Measurements from ENCODE around the gene MATR3. TPM values are rescaled to one million over a fixed set of nuclear protein-coding genes. Genes with fewer than 3 reads are reported as not detected.
"Not testable (repeated sequence)": the region's sequence is repeated elsewhere in the genome, so short reads cannot be mapped to it uniquely, and the experiment has no call there.

Gene MATR3
- total RNA-seq, 4 donors from 2014 or later, result 343 to 366 (median 354) TPM

DNA sequence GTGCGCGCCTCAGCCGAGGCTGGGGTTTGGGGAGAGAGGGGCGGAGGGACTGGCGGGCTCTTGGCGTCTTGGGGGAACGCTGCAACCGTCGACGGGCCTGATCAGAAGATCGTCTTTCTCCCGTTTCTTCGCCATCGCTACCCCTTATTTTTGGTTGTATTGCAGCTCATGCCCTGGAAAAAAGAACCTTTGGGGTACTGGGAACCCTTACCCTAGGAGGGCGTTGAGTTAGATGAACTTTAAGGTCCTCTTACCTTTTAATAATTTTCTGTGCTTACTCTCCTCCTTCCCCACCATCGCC is 48.8 kb downstream of the MATR3 start:
- intact Hi-C loops (cut with DNase I), result loop anchor here (5.0 kb wide), 1 partner anchor 50 kb away; the partner anchor contains the start of gene MATR3
- DNase-seq, result no peak
- 0% methylated on average over 16 of the region's 16 CpGs for WGBS, 2 donors
- no peak for TF ChIP-seq POLR2A (IDR thresholded peaks at IDR 0.05)
- TF ChIP-seq, protein P1, sequence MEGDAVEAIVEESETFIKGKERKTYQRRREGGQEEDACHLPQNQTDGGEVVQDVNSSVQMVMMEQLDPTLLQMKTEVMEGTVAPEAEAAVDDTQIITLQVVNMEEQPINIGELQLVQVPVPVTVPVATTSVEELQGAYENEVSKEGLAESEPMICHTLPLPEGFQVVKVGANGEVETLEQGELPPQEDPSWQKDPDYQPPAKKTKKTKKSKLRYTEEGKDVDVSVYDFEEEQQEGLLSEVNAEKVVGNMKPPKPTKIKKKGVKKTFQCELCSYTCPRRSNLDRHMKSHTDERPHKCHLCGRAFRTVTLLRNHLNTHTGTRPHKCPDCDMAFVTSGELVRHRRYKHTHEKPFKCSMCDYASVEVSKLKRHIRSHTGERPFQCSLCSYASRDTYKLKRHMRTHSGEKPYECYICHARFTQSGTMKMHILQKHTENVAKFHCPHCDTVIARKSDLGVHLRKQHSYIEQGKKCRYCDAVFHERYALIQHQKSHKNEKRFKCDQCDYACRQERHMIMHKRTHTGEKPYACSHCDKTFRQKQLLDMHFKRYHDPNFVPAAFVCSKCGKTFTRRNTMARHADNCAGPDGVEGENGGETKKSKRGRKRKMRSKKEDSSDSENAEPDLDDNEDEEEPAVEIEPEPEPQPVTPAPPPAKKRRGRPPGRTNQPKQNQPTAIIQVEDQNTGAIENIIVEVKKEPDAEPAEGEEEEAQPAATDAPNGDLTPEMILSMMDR (IDR thresholded peaks at IDR 0.05), result peak in 1 of 6 experiments; percentile 5
- H3K27ac ChIP-seq, result peak overlapping the region; percentile 82 to 96 (median 95)
- H3K4me3 ChIP-seq (replicated peaks in 1 of 3), result peak overlapping the region; percentile 21 to 98 (median 80)
- H3K27me3 ChIP-seq, result no peaks in the 10 kb centered on the region
- no peaks in the 10 kb centered on the region for H3K36me3 ChIP-seq
- no peaks in the 10 kb centered on the region for H3K9me3 ChIP-seq
- H3K4me1 ChIP-seq, result peaks cover 14 to 26% of the 10 kb centered on the region in 2 donors

DNA sequence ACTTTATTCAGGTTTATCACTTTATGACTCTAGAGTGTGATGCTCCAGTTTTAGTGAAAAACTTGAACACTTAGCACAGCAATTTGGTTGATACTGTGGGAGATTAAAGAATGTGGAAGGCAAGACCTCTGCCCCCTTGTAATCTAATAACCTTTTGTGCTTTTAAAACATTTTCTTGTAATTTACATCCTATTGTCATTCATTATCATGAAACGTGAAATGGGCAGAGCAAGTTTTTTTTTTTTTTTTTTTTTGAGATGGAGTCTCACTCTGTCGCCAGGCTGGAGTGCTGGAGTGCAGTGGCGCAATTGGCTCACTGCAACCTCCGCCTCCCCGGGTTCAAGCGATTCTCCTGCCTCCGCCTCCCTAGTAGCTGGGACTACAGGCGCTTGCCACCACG is 49.9 kb downstream of the MATR3 start:
- Histone ChIP-seq H3K27me3 (no peaks in the 10 kb centered on the region), H3K4me1 (peaks cover 14 to 26% of the 10 kb centered on the region in 2 donors), H3K36me3 (no peaks in the 10 kb centered on the region), H3K27ac (no peak overlapping the region), H3K9me3 (no peaks in the 10 kb centered on the region), H3K4me3 (replicated peaks in 1 of 3) (peak overlapping the region in 1 of 3 donors; percentile 80)
- intact Hi-C loops (cut with DNase I), result loop anchor here (5.0 kb wide), 1 partner anchor 51 kb away; the partner anchor contains the start of gene MATR3
- WGBS, 2 donors, result 89 to 93% methylated on average over 9 of the region's 9 CpGs
- TF ChIP-seq, protein P1 (IDR thresholded peaks at IDR 0.05), result no peak
- TF ChIP-seq POLR2A (IDR thresholded peaks at IDR 0.05), result no peak
- no peak for DNase-seq

GRCh38 chr5:139344177-139344576 is 50.6 kb downstream of the MATR3 start:
- Histone ChIP-seq H3K9me3 (no peaks in the 10 kb centered on the region), H3K27me3 (no peaks in the 10 kb centered on the region), H3K4me1 (peaks cover 14 to 26% of the 10 kb centered on the region in 2 donors), H3K36me3 (no peaks in the 10 kb centered on the region), H3K4me3 (replicated peaks in 1 of 3) (no peak overlapping the region), H3K27ac (no peak overlapping the region)
- WGBS, 2 donors, result 84 to 94% methylated on average over 2 of the region's 2 CpGs
- intact Hi-C loops (cut with DNase I), result loop anchor here (5.0 kb wide), 1 partner anchor 52 kb away; the partner anchor contains the start of gene MATR3
- no peak for DNase-seq
- TF ChIP-seq, protein P1 (IDR thresholded peaks at IDR 0.05), result no peak
- no peak for TF ChIP-seq POLR2A (IDR thresholded peaks at IDR 0.05)

- H3K4me3 ChIP-seq (replicated peaks in 1 of 3); H3K9me3 ChIP-seq; DNase-seq; H3K27ac ChIP-seq; H3K36me3 ChIP-seq; H3K27me3 ChIP-seq; intact Hi-C loops (cut with DNase I): not testable (repeated sequence)
- WGBS, 2 donors, result 94 to 97% methylated on average over 8 of the region's 8 CpGs
- H3K4me1 ChIP-seq, result peaks cover 21 to 31% of the 10 kb centered on the region in 2 donors
These were observed 51.9 kb downstream of the MATR3 start for GRCh38 chr5:139345442-139345841.

GRCh38 chr5:139347863-139348262 is 54.3 kb downstream of the MATR3 start:
- intact Hi-C loops (cut with DNase I); H3K36me3 ChIP-seq; H3K27ac ChIP-seq; H3K9me3 ChIP-seq; DNase-seq; H3K27me3 ChIP-seq; H3K4me3 ChIP-seq (replicated peaks in 1 of 3): not testable (repeated sequence)
- 94 to 97% methylated on average over 9 of the region's 9 CpGs for WGBS, 2 donors
- peaks cover 12 to 28% of the 10 kb centered on the region in 2 donors for H3K4me1 ChIP-seq

DNA sequence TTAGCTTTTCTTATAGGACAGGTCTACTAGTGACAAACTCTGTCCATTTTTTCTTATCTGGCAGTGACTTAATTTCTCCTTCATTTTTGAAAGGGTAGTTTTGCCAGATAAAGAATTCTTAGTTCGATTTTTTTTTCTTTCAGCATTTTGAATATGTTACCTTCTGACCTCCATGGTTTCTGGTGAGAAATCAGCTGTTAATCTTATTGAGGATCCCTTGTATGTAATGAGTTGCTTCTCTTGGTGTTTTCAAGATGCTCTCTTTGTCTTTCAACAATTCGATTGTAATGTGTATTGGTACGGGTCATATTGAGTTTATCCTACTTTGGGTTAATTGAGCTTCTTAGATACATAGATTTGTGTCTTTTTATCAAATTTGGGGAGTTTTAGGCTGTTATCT is 60.6 kb downstream of the MATR3 start:
- Histone ChIP-seq H3K36me3 (no peaks in the 10 kb centered on the region), H3K27me3 (no peaks in the 10 kb centered on the region), H3K4me3 (replicated peaks in 1 of 3) (no peak overlapping the region), H3K4me1 (peaks cover 7 to 12% of the 10 kb centered on the region in 2 donors), H3K27ac (no peak overlapping the region), H3K9me3 (no peaks in the 10 kb centered on the region)
- 77 to 96% methylated on average over 3 of the region's 3 CpGs for WGBS, 2 donors
- intact Hi-C loops (cut with DNase I), result no loop called here
- DNase-seq, result no peak
- TF ChIP-seq, protein P1 (IDR thresholded peaks at IDR 0.05), result no peak

DNA sequence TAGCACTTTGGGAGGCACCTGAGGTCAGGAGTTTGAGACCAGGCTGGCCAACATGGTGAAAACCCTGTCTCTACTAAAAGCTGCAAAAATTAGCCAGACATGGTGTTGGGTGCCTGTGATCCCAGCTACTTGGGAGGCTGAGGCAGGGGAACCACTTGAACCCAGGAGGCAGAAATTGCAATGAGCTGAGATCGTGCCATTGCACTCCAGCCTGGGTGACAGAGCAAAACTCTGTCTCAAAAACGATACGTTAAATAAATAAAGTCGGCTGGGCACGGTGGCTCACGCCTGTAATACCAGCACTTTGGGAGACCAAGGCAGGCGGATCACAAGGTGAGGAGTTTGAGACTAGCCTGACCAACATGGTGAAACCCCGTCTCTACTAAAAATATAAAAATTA is 62.4 kb downstream of the MATR3 start:
- H3K9me3 ChIP-seq; H3K27ac ChIP-seq; H3K36me3 ChIP-seq; H3K27me3 ChIP-seq; H3K4me3 ChIP-seq (replicated peaks in 1 of 3); H3K4me1 ChIP-seq; intact Hi-C loops (cut with DNase I); DNase-seq: not testable (repeated sequence)
- WGBS, 2 donors, result 93% methylated on average over 8 of the region's 8 CpGs

Measured in thyroid gland (tissue), 4 donors.